Activated CD4-positive, alpha-beta memory T cell treated with anti-CD3 and anti-CD28 coated beads for 36 hours (primary cell): ENCODE measurements around the gene WDR33. TPM values are rescaled to one million over a fixed set of nuclear protein-coding genes. Genes with fewer than 3 reads are reported as not detected.

Source experiments
- CTCF ChIA-PET: fragments of 350-600 bp; sonication (Branson Sonifier 250); formaldehyde crosslinking; loops from one replicate; lab custom pipeline; 2021; ENCODE audit warnings: antibody characterized with exemption, inconsistent platforms; lab: Charles Lee
- POLR2A ChIA-PET: fragments of 350-600 bp; sonication (Branson Sonifier 250); formaldehyde crosslinking; loops from one replicate; lab custom pipeline; 2021; ENCODE audit warnings: antibody characterized with exemption; lab: Charles Lee
- DNase-seq: peaks from one replicate; pipeline ENCODE4 v3.0.0-alpha.2; 2020
- H3K27ac Mint-ChIP-seq: one replicate; pipeline ENCODE4 v1.8.0; 2021; ENCODE audit warnings: mixed read lengths
- H3K27me3 Mint-ChIP-seq: one replicate; pipeline ENCODE4 v1.8.0; 2021; ENCODE audit warnings: mixed read lengths
- H3K36me3 Mint-ChIP-seq: one replicate; pipeline ENCODE4 v1.8.0; 2021; ENCODE audit warnings: mixed read lengths
- H3K4me1 Mint-ChIP-seq: one replicate; pipeline ENCODE4 v1.8.0; 2021; ENCODE audit warnings: low read depth, mixed read lengths
- H3K4me3 Mint-ChIP-seq: one replicate; pipeline ENCODE4 v1.8.0; 2021; ENCODE audit warnings: mild to moderate bottlenecking, mixed read lengths
- H3K9me3 Mint-ChIP-seq: one replicate; pipeline ENCODE4 v1.8.0; 2021; ENCODE audit warnings: mixed read lengths
- intact Hi-C: fragments of 100-400 bp; cut with micrococcal nuclease; formaldehyde crosslinking; loops from one replicate; pipeline ENCODE4 v1.15.1; 2023
- total RNA-seq, 2 experiments: library from RNA; stranded (reverse); gene quantifications; one replicate each; pipeline ENCODE4 v1.2.3, GENCODE V29; 2021

Gene WDR33
- total RNA-seq, 2 experiments from 2014 or later: 62.9 to 64.7 TPM

- peaks cover 32% of the 10 kb centered on the region for H3K27me3 Mint-ChIP-seq
- H3K4me3 Mint-ChIP-seq: no peak overlapping the region
- H3K36me3 Mint-ChIP-seq: no peaks in the 10 kb centered on the region
- no peak overlapping the region for H3K27ac Mint-ChIP-seq
- H3K4me1 Mint-ChIP-seq: no peaks in the 10 kb centered on the region
- no peaks in the 10 kb centered on the region for H3K9me3 Mint-ChIP-seq
- CTCF ChIA-PET: interaction anchor here (1.0 kb wide), 1 partner anchor 11 kb away, joined by 4 read pairs; no protein-coding TSS in a partner anchor
- no peak for DNase-seq
- POLR2A ChIA-PET: no interaction called here
- intact Hi-C loops: no loop called here
These were observed 150.7 kb downstream of the WDR33 start for GRCh38 chr2:127660291-127660578.

DNA sequence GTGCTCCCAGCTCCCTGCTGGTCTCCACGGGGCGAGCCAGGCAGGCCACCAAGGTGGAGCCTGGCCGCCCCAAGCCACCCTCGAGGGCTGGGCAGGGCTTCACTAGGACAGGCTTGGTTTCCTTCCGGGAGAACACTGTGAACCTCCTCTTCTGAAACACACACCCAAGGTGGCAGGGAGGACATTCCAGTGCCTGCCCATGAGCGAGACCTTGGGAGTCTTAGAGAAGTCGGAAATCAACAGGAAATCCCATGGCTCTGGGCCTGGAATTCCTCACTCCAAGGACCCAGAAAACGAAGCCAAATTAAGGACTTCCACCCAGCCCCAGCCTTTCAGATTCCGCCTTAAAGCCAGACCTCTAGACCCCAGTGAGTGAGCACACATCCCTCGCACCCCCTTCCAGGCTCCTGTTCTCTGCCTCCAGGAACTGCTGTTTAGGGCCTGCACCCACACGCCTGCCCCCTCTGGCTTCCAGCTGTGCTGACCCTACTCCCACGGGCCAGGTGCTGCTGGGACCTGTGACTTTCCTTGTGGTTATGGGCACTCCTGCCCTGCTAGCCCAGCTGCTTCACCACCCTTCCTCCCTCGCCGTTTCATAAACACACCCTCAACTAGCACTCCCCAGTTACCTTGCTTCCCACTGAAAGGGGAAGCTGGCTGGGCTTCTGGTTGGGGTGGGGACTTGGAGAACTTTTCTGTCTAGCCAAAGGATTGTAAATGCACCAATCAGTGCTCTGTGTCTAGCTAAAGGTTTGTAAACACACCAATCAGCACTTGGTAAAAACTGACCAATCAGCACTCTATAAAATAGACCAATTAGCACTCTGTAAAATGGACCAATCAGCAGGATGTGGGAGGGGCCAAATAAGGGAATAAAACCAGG, 151.3 kb downstream of the WDR33 start:
- H3K36me3 Mint-ChIP-seq: no peaks in the 10 kb centered on the region
- no peak for DNase-seq
- H3K27ac Mint-ChIP-seq: no peak overlapping the region
- ChIA-PET CTCF (interaction anchor here (1.0 kb wide), 1 partner anchor 10 kb away, joined by 4 read pairs; no protein-coding TSS in a partner anchor), POLR2A (no interaction called here)
- H3K27me3 Mint-ChIP-seq: peaks cover 26% of the 10 kb centered on the region
- no peak overlapping the region for H3K4me3 Mint-ChIP-seq
- H3K9me3 Mint-ChIP-seq: no peaks in the 10 kb centered on the region
- intact Hi-C loops: no loop called here
- H3K4me1 Mint-ChIP-seq: no peaks in the 10 kb centered on the region

DNA sequence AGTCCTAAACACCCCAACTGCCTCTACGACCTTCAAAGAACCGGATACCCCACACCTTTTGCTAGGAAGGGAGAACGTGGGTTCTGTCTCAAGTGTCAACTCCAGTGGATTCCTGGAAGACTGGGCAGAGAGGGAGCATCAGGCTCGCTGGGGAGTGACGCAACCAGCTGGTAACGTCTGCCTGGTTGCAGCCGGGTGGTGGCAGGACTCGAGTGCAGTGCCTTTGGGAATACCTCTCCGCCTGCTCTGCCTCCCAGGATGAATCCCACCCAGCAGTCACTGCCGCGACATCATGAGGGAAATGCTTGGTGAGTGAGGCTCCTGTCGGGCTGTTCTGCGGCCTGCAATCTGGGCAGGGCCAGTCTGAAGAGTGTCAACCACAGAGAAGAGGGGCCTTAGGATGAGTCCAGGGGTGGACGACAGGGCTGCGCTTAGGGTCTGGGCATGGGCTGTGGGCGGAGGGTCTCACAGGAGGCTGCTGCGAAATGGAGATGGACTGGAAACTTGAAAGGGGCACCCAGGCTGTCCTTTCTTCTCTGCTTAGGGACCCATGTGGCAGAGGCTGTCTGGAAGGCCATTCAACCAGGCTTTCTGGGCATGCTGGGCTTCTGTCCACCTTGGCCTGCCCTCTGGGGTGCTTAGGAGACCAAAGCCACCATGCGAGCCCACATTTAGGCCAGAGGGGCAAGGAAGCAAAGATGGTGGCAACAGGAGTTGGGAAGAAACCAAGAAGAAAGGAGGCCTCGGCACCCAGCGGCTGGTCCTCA, 152.1 kb downstream of the WDR33 start:
- DNase-seq: no peak
- no peaks in the 10 kb centered on the region for H3K9me3 Mint-ChIP-seq
- peaks cover 25% of the 10 kb centered on the region for H3K27me3 Mint-ChIP-seq
- ChIA-PET POLR2A (no interaction called here), CTCF (no interaction called here)
- H3K36me3 Mint-ChIP-seq: no peaks in the 10 kb centered on the region
- no peaks in the 10 kb centered on the region for H3K4me1 Mint-ChIP-seq
- no peak overlapping the region for H3K4me3 Mint-ChIP-seq
- intact Hi-C loops: no loop called here
- no peak overlapping the region for H3K27ac Mint-ChIP-seq

DNA sequence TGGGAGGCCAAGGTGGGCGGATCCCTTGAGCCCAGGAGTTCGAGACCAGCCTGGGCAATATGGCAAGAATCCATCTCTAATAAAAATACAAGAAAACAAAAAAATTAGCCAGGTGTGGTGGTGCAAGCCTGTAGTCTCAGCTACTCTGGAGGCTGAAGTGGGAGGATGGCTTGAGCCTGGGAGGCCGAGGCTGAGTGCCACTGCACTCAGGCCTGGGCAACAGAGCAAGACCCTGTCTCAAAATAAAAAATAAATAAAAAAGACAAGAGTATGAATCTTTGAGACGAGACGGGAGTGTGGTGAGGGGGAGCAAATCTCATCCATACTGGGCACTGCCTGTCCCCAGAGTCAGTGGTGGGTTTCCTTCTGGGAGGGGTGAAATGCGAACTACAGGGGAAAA, 152.8 kb downstream of the WDR33 start:
- no peak overlapping the region for H3K4me3 Mint-ChIP-seq

DNA sequence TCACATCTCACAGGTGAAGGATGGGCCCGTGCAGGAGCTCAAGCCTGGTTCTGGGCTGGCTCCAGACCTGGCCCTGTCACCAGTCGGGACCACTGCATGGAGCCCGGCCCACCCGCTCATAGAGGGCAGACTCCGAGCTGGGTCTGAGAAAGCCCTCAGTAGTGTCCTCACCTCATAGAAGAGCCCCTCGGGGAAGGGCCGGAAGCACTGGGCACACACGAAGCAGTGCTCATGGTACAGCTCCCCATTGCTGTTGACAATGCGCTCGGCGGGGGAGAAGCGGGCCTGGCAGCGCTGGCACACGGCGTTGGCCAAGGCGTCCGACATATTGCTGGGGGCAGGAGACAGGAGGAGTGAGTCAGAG, 153.8 kb downstream of the WDR33 start:
- ChIA-PET CTCF (no interaction called here), POLR2A (no interaction called here)
- no peak overlapping the region for H3K4me3 Mint-ChIP-seq
- DNase-seq: no peak
- H3K9me3 Mint-ChIP-seq: no peaks in the 10 kb centered on the region
- intact Hi-C loops: no loop called here
- no peak overlapping the region for H3K27ac Mint-ChIP-seq
- H3K36me3 Mint-ChIP-seq: no peaks in the 10 kb centered on the region
- no peaks in the 10 kb centered on the region for H3K4me1 Mint-ChIP-seq
- peaks cover 14% of the 10 kb centered on the region for H3K27me3 Mint-ChIP-seq

More for the DNA sequence above, 152.8 kb downstream of the WDR33 start:
- Mint-ChIP-seq H3K27me3 (peaks cover 19% of the 10 kb centered on the region), H3K9me3 (no peaks in the 10 kb centered on the region), H3K27ac (no peak overlapping the region), H3K4me1 (no peaks in the 10 kb centered on the region), H3K36me3 (no peaks in the 10 kb centered on the region)
- no peak for DNase-seq
- POLR2A ChIA-PET: no interaction called here
- intact Hi-C loops: no loop called here
- CTCF ChIA-PET: no interaction called here

DNA sequence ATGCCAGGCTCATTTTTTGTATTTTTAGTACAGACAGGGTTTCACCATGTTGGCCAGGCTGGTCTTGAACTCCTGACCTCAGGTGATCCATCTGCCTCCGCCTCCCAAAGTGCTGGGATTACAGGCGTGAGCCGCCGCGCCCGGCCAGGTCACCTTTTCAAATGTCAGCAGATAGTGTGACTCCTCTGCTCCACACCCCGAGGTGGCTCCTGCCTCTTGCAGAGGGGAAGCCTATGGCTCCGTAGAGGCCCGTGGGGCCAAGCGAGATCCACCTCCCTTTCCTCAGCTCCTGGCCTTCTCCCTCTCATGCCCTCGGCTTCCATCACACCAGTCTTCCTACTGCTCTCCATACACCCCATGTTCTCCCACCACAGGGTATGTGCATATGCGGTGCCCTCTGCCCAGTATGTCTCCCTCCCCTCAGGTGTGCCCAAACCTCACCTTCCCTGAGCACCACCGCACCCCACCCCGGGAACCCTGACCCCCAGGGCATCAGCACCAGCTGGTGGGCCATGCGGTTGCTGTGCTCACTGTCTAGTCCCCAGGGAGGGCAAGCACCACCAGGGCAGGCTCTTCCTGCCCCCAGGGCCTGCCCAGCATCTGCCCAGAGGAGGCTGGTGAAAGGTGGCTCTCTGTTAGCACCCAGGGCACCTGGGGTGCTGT, 154.3 kb downstream of the WDR33 start:
- Mint-ChIP-seq H3K9me3 (no peaks in the 10 kb centered on the region), H3K4me1 (no peaks in the 10 kb centered on the region), H3K27me3 (peaks cover 11% of the 10 kb centered on the region), H3K4me3 (no peak overlapping the region), H3K36me3 (no peaks in the 10 kb centered on the region), H3K27ac (no peak overlapping the region)
- intact Hi-C loops: no loop called here
- no peak for DNase-seq
- CTCF ChIA-PET: no interaction called here
- POLR2A ChIA-PET: no interaction called here

- H3K4me3 Mint-ChIP-seq: no peak overlapping the region
- ChIA-PET CTCF (interaction anchor here (0.6 to 1.1 kb wide), 2 partner anchors 64 to 378 kb away, joined by 3 to 5 read pairs; no protein-coding TSS in a partner anchor), POLR2A (interaction anchor here (0.5 kb wide), 1 partner anchor 140 kb away, joined by 4 read pairs; no protein-coding TSS in a partner anchor)
- H3K27ac Mint-ChIP-seq: no peak overlapping the region
- H3K4me1 Mint-ChIP-seq: no peaks in the 10 kb centered on the region
- peaks cover 3% of the 10 kb centered on the region for H3K27me3 Mint-ChIP-seq
- H3K9me3 Mint-ChIP-seq: no peaks in the 10 kb centered on the region
- DNase-seq: no peak
- intact Hi-C loops: no loop called here
- no peaks in the 10 kb centered on the region for H3K36me3 Mint-ChIP-seq
These were observed 155.5 kb downstream of the WDR33 start for GRCh38 chr2:127655209-127656073.

GRCh38 chr2:127654838-127655175, 156.2 kb downstream of the WDR33 start:
- H3K36me3 Mint-ChIP-seq: no peaks in the 10 kb centered on the region
- H3K27ac Mint-ChIP-seq: no peak overlapping the region
- DNase-seq: no peak
- peaks cover 3% of the 10 kb centered on the region for H3K27me3 Mint-ChIP-seq
- H3K9me3 Mint-ChIP-seq: no peaks in the 10 kb centered on the region
- H3K4me3 Mint-ChIP-seq: no peak overlapping the region
- POLR2A ChIA-PET: no interaction called here
- intact Hi-C loops: no loop called here
- CTCF ChIA-PET: no interaction called here
- H3K4me1 Mint-ChIP-seq: no peaks in the 10 kb centered on the region

GRCh38 chr2:127654084-127654837, 156.7 kb downstream of the WDR33 start:
- H3K27ac Mint-ChIP-seq: no peak overlapping the region
- DNase-seq: no peak
- H3K36me3 Mint-ChIP-seq: no peaks in the 10 kb centered on the region
- no peak overlapping the region for H3K4me3 Mint-ChIP-seq
- H3K4me1 Mint-ChIP-seq: peaks cover 3% of the 10 kb centered on the region
- CTCF ChIA-PET: interaction anchor here (3.1 kb wide), 1 partner anchor 63 kb away, joined by 33 read pairs; no protein-coding TSS in a partner anchor
- POLR2A ChIA-PET: no interaction called here
- peaks cover 3% of the 10 kb centered on the region for H3K27me3 Mint-ChIP-seq
- intact Hi-C loops: no loop called here
- H3K9me3 Mint-ChIP-seq: no peaks in the 10 kb centered on the region

DNA sequence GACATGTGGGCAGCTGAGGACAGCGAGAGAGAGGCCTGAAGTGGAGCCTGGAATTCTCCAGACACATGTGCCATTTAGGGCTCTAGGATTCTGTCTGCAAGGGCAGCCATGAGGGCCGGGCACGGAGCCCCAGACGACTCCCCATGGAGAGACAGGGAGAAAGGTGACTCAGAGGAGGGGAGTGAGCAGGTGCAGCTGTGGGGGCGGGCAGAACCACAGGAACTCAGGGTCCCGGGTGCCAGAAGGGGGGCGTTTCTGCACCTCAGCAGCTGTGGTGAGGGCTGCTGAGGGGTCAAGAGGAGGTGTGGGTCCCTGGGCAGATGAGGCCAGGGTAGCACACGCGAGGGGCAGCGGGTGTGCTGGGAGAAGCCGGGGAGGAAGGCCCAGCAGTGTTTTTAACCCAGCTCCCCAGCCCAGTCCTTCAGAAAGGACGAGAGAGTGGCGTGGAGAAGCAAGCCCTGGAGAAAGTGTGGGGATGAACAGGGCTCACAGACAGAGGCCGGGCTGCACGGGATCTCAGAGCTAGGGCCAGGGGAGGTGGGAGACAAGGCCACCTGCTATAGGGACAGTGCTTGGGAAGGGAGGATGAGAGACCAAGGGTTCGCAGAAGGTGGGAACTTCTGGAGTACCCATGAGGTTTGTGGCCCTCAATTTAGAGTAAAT, 157.4 kb downstream of the WDR33 start:
- DNase-seq: no peak
- Mint-ChIP-seq H3K36me3 (no peaks in the 10 kb centered on the region), H3K27me3 (peaks cover 3% of the 10 kb centered on the region), H3K4me3 (no peak overlapping the region), H3K4me1 (peaks cover 7% of the 10 kb centered on the region), H3K9me3 (no peaks in the 10 kb centered on the region), H3K27ac (no peak overlapping the region)
- intact Hi-C loops: no loop called here
- ChIA-PET POLR2A (no interaction called here), CTCF (interaction anchor here (1.1 to 3.1 kb wide), 2 partner anchors 62 to 71 kb away, joined by 4 to 33 read pairs; no protein-coding TSS in a partner anchor)
